Measurements from ENCODE around the gene OR4M1.
"Not testable (repeated sequence)": the region's sequence is repeated elsewhere in the genome, so short reads cannot be mapped to it uniquely, and the experiment has no call there.

- TF ChIP-seq CTCF (conservative IDR thresholded peaks at IDR 0.05; ENCODE audit: low read depth, low read length); EZH2 (IDR thresholded peaks at IDR 0.05; ENCODE audit: borderline replicate concordance, low read depth, low read length, poor library complexity, severe bottlenecking): not testable (repeated sequence)
Observed at GRCh38 chr14:19772454-19772853, 850 bp upstream of the OR4M1 start.
